Activated CD8-positive, alpha-beta T cell treated with anti-CD3 and anti-CD28 coated beads for 36 hours (primary cell): ENCODE results near the gene ZKSCAN8. TPM values are rescaled to one million over a fixed set of nuclear protein-coding genes. Genes with fewer than 3 reads are reported as not detected.

ENCODE experiments used
- ATAC-seq: fragments of 200-7000 bp; cut with Tn5 transposase; one replicate; pipeline ENCODE4 v1.10.0; 2021; ENCODE audit warnings: mild to moderate bottlenecking, moderate library complexity
- CTCF ChIA-PET: fragments of 350-600 bp; sonication (Branson Sonifier 250); formaldehyde crosslinking; loops from one replicate; lab custom pipeline; 2021; ENCODE audit warnings: antibody characterized with exemption; lab: Charles Lee
- POLR2A ChIA-PET: fragments of 350-600 bp; sonication (Branson Sonifier 250); formaldehyde crosslinking; loops from one replicate; lab custom pipeline; 2021; ENCODE audit warnings: antibody characterized with exemption; lab: Charles Lee
- DNase-seq: peaks from one replicate; pipeline ENCODE4 v3.0.0-alpha.2; 2020
- H3K27ac Mint-ChIP-seq: one replicate; pipeline ENCODE4 v1.8.0; 2021; ENCODE audit warnings: mild to moderate bottlenecking, mixed read lengths
- H3K27me3 Mint-ChIP-seq: one replicate; pipeline ENCODE4 v1.8.0; 2021; ENCODE audit warnings: mixed read lengths
- H3K36me3 Mint-ChIP-seq: one replicate; pipeline ENCODE4 v1.8.0; 2021; ENCODE audit warnings: low read depth, mixed read lengths
- H3K4me1 Mint-ChIP-seq: one replicate; pipeline ENCODE4 v1.8.0; 2021; ENCODE audit warnings: low read depth, mixed read lengths
- H3K4me3 Mint-ChIP-seq: one replicate; pipeline ENCODE4 v1.8.0; 2021; ENCODE audit warnings: mild to moderate bottlenecking, moderate library complexity, mixed read lengths
- H3K9me3 Mint-ChIP-seq: one replicate; pipeline ENCODE4 v1.8.0; 2021; ENCODE audit warnings: mixed read lengths
- CTCF ChIP-seq: fragments of 200-600 bp; IDR thresholded peaks from one replicate; pipeline ENCODE4 v1.8.0; 2022; ENCODE audit warnings: antibody characterized with exemption, mild to moderate bottlenecking
- intact Hi-C: fragments of 100-400 bp; cut with micrococcal nuclease; formaldehyde crosslinking; loops from one replicate; pipeline ENCODE4 v1.10.0; 2022
- total RNA-seq, 2 experiments: library from RNA; stranded (reverse); gene quantifications; one replicate each; pipeline ENCODE4 v1.2.3, GENCODE V29; 2021

Gene ZKSCAN8
- total RNA-seq, 2 experiments from 2014 or later, result 18.9 to 20.3 TPM

DNA sequence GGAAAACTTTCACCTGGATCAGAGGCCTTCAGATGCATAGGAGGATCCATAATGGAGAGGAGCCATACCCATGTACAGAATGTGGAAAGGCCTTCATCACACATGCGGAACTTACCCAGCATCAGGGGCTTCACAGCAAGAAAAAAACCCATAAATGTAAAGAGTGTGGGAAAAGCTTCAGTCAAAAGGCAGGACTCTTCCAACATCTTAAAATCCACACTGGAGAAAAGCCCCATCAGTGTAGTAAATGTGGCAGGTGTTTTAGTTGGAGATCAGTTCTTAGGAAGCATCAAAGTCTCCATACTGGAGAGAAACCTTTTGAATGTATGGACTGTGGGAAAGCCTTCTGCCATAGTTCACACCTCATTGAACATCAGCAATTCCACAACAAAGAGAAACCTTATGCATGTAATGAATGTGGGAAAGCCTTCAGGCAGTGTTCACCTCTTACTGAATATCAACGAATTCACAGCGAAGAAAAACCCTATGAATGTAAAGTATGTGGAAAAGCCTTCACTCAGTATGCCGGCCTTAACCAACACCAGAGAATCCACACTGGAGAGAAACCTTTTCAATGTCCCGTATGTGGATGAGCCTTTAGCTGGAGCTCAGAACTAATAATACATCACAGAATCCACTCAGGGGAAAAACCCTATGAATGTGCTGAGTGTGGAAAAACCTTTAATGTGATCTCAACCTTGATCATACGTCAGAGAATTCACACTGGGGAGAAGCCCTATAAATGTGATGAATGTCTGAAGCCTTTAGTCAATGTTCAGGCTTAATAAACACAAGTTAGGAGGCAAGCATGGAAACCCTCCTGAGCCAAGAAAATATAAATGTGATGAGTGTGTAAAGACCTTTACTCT, 46.7 kb downstream of the ZKSCAN8 start:
- intact Hi-C loops, result no loop called here
- DNase-seq, result no peak
- TF ChIP-seq CTCF, result no peak
- ChIA-PET CTCF (no interaction called here), POLR2A (interaction anchor here (0.6 kb wide), 1 partner anchor 71 kb away, joined by 3 read pairs; no protein-coding TSS in a partner anchor)
- H3K4me1 Mint-ChIP-seq, result no peaks in the 10 kb centered on the region
- peaks cover 5% of the 10 kb centered on the region for H3K27me3 Mint-ChIP-seq
- ATAC-seq, result no peak
- H3K9me3 Mint-ChIP-seq, result peaks cover 45% of the 10 kb centered on the region
- peaks cover 3% of the 10 kb centered on the region for H3K36me3 Mint-ChIP-seq
- H3K27ac Mint-ChIP-seq, result no peak overlapping the region
- H3K4me3 Mint-ChIP-seq, result no peak overlapping the region

DNA sequence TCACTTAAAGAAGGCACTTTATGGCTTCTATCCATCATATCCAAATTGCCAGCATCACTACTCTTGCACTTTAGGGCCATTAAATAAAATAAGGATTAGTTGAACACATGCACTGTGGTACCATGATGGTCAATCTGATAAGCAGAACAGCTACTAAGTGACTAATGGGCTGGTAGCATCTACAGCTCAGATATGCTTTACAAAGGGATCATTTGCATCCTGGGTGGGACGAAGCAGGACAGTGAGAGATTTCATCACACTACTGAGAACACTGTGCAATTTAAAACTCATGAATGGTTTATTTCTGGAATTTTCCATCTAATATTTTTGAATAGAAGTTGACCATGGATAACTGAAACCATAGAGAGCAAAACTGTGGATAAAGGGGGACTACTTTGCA, 58.3 kb downstream of the ZKSCAN8 start:
- Mint-ChIP-seq H3K27me3 (peaks cover 45% of the 10 kb centered on the region), H3K4me3 (no peak overlapping the region), H3K27ac (no peak overlapping the region), H3K4me1 (peaks cover 2% of the 10 kb centered on the region), H3K36me3 (no peaks in the 10 kb centered on the region), H3K9me3 (peaks cover 16% of the 10 kb centered on the region)
- intact Hi-C loops, result no loop called here
- CTCF ChIA-PET, result no interaction called here
- DNase-seq, result no peak
- ATAC-seq, result no peak
- POLR2A ChIA-PET, result no interaction called here
- no peak for TF ChIP-seq CTCF

- ATAC-seq, result no peak
- H3K27ac Mint-ChIP-seq, result no peak overlapping the region
Observed at GRCh38 chr6:28203201-28203600, 61.5 kb downstream of the ZKSCAN8 start.

DNA sequence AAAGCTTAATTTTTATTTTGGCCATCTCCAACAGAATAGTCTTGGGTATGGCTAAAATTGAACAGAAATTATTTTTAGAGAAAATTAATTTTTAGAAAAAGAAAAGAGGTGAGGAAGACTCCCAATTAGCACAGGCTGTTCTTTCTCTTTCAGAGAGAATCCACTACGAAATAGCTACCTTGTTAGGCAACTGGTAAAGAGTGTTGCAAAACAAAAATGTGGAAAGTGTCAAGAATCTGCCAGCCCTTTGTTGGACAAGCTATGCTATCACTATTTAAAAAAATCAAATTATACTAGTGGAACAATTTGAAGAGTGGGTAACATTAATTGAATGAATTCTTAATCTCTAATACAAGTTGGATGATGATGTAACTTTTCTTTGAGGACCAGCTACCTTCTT, 64.2 kb downstream of the ZKSCAN8 start:
- Mint-ChIP-seq H3K4me3 (no peak overlapping the region), H3K9me3 (peaks cover 7% of the 10 kb centered on the region), H3K36me3 (peaks cover 6% of the 10 kb centered on the region), H3K27me3 (peaks cover 60% of the 10 kb centered on the region), H3K27ac (no peak overlapping the region), H3K4me1 (peaks cover 12% of the 10 kb centered on the region)
- ChIA-PET POLR2A (interaction anchor here (1.3 kb wide), 1 partner anchor 12 kb away, joined by 3 read pairs; no protein-coding TSS in a partner anchor), CTCF (interaction anchor here (0.9 kb wide), 1 partner anchor 149 kb away, joined by 3 read pairs; no protein-coding TSS in a partner anchor)
- DNase-seq, result no peak
- TF ChIP-seq CTCF, result no peak
- intact Hi-C loops, result loop anchor here (5.0 kb wide), 1 partner anchor 59 kb away; no protein-coding TSS in a partner anchor
- ATAC-seq, result no peak

More at GRCh38 chr6:28203201-28203600, 61.5 kb downstream of the ZKSCAN8 start:
- intact Hi-C loops, result no loop called here
- peaks cover 63% of the 10 kb centered on the region for H3K27me3 Mint-ChIP-seq
- ChIA-PET POLR2A (no interaction called here), CTCF (interaction anchor here (1.0 kb wide), 1 partner anchor 31 kb away, joined by 3 read pairs; no protein-coding TSS in a partner anchor)
- H3K36me3 Mint-ChIP-seq, result peaks cover 6% of the 10 kb centered on the region
- H3K9me3 Mint-ChIP-seq, result peaks cover 12% of the 10 kb centered on the region
- no peak for TF ChIP-seq CTCF
- H3K4me3 Mint-ChIP-seq, result no peak overlapping the region
- no peak for DNase-seq
- H3K4me1 Mint-ChIP-seq, result peaks cover 12% of the 10 kb centered on the region

DNA sequence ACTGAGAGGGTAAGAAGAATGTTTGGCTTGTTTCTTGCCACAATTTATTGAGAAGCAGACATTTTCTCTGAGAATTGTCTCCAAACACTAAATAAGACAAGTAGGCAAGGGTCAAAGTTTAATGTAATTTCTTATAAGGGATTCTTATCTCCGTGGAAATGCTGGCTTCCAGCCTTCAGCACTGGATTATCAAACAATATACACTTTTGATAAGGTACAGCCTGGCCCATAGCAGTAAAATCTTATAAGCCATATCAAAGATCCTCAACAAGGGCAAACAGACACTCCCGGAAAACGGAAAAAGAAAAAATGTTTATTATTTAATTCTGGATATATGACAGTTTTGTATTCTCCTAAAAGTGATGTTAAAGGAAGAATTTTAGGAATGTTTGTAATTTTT, 64.8 kb downstream of the ZKSCAN8 start:
- Mint-ChIP-seq H3K27me3 (peaks cover 61% of the 10 kb centered on the region), H3K4me3 (no peak overlapping the region), H3K27ac (no peak overlapping the region), H3K36me3 (peaks cover 6% of the 10 kb centered on the region), H3K9me3 (peaks cover 7% of the 10 kb centered on the region), H3K4me1 (peaks cover 13% of the 10 kb centered on the region)
- CTCF ChIA-PET, result interaction anchor here (0.9 kb wide), 1 partner anchor 149 kb away, joined by 3 read pairs; no protein-coding TSS in a partner anchor
- ATAC-seq, result no peak
- intact Hi-C loops, result loop anchor here (5.0 kb wide), 1 partner anchor 59 kb away; no protein-coding TSS in a partner anchor
- TF ChIP-seq CTCF, result no peak
- POLR2A ChIA-PET, result interaction anchor here (1.3 kb wide), 1 partner anchor 12 kb away, joined by 3 read pairs; no protein-coding TSS in a partner anchor
- DNase-seq, result no peak
